SK-N-SH (cell line): ENCODE results near the gene HOXD11.

Source experiments
- EZH2phosphoT487 ChIP-seq: fragments of 200-600 bp; sonication (generic); IDR thresholded peaks from 2 replicates; pipeline ENCODE4 v1.6.1; 2017; ENCODE audit warnings: low read depth, mixed run types, mild to moderate bottlenecking, antibody characterized with exemption, moderate library complexity, borderline replicate concordance
- RFX5 ChIP-seq: IDR thresholded peaks from 2 replicates; pipeline ENCODE4 v1.6.1; 2012; ENCODE audit warnings: mild to moderate bottlenecking, improper control_type of control experiment, low read length
- TAF1 ChIP-seq: IDR thresholded peaks from 2 replicates; pipeline ENCODE4 v1.6.1; 2012; ENCODE audit warnings: low read depth, mild to moderate bottlenecking, low read length, moderate library complexity, borderline replicate concordance
- TEAD4 ChIP-seq: IDR thresholded peaks from 2 replicates; pipeline ENCODE4 v1.4.0; 2012; ENCODE audit warnings: mild to moderate bottlenecking, borderline replicate concordance; ENCODE audit not compliant: insufficient read depth
- TF ChIP-seq, protein P1 (sequence below): fragments of 200-600 bp; sonication (generic); IDR thresholded peaks from 2 replicates; pipeline ENCODE4 v1.6.1; 2017; ENCODE audit warnings: antibody characterized with exemption, mild to moderate bottlenecking, moderate library complexity
- TF ChIP-seq, protein P2 (sequence below): fragments of 150-350 bp; IDR thresholded peaks from 2 replicates; pipeline ENCODE4 v1.6.1; 2016; ENCODE audit warnings: mild to moderate bottlenecking, low read depth, low read length

DNA sequence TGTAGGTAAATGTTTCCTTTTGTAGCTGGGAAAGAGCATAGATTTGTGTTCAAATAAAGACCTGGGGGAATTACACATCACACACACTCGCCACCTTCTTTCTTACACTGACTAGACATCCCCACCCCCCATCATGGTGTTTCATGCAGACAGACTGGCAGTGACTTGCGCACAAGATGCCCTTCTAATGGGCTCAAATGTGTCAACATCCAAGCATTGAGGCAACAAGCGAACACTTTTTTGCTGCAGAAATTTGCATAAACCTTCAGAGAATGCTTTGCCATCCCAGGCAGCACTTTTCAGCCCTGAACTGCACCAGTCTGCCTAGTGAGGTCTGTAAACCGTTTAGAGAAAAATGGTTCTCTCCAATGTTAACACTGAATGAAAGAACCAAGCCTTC, 27.0 kb downstream of the HOXD11 start:
- TF ChIP-seq RFX5: no peak
- TF ChIP-seq TAF1: no peak
- TF ChIP-seq TEAD4: no peak
- TF ChIP-seq, protein P1, sequence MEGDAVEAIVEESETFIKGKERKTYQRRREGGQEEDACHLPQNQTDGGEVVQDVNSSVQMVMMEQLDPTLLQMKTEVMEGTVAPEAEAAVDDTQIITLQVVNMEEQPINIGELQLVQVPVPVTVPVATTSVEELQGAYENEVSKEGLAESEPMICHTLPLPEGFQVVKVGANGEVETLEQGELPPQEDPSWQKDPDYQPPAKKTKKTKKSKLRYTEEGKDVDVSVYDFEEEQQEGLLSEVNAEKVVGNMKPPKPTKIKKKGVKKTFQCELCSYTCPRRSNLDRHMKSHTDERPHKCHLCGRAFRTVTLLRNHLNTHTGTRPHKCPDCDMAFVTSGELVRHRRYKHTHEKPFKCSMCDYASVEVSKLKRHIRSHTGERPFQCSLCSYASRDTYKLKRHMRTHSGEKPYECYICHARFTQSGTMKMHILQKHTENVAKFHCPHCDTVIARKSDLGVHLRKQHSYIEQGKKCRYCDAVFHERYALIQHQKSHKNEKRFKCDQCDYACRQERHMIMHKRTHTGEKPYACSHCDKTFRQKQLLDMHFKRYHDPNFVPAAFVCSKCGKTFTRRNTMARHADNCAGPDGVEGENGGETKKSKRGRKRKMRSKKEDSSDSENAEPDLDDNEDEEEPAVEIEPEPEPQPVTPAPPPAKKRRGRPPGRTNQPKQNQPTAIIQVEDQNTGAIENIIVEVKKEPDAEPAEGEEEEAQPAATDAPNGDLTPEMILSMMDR: no peak
- TF ChIP-seq, protein P2, sequence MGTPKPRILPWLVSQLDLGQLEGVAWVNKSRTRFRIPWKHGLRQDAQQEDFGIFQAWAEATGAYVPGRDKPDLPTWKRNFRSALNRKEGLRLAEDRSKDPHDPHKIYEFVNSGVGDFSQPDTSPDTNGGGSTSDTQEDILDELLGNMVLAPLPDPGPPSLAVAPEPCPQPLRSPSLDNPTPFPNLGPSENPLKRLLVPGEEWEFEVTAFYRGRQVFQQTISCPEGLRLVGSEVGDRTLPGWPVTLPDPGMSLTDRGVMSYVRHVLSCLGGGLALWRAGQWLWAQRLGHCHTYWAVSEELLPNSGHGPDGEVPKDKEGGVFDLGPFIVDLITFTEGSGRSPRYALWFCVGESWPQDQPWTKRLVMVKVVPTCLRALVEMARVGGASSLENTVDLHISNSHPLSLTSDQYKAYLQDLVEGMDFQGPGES: no peak
- no peak for TF ChIP-seq EZH2phosphoT487
